DMS79 (cell line): ENCODE measurements around the gene MTNR1B.

ENCODE experiments used
- DNase-seq: peaks from one replicate; lab custom pipeline; 2025; lab: John Stamatoyannopoulos, UW

Gene MTNR1B

DNA sequence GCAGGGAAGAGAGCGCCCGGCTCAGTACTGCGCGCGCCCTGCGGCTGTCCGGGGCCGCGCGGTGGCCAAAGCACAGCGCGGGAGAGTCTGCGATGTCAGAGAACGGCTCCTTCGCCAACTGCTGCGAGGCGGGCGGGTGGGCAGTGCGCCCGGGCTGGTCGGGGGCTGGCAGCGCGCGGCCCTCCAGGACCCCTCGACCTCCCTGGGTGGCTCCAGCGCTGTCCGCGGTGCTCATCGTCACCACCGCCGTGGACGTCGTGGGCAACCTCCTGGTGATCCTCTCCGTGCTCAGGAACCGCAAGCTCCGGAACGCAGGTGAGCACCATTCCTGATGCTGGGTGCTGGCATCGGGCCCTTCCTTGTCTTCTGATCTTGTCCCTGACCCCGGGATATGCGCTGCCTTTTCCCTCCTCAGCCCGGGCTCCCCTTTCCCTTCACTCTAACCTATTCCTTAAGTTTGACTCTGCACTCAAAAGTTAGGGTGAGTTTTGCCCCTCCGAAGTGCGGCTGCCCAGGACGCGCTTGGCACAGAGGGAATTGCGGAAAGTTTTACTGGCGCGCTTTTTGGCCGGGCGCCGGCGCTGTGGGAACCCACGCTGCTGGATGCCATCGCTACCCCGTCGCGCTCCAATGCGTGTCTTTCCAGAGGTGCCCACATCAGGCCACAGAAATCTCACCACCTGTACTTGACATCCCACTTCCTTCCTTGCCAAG is at the start of gene MTNR1B:
MTNR1B (plus strand) TSS at position 18 of the 714 bp plus-strand sequence; CDS start at position 93, 75 bp downstream.
- no peak for DNase-seq

DNA sequence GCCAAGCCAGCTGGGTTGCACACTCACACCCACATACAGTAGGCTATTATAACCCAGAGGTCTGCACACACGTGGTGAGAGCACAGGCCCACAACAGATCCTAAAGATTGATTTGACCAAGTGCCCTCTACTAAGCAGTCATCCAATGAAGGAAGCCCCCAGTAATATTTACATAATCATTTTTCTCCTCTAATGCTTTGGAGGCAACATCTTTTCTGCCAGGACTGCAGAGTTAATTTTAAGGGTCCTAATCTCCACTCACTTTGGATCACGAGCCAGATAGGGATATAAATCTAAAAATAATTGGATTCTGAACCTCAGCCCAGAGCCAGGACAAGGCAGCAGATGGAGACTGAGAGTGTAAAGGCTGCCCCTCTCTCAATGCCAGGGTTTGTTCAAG is 49.1 kb upstream of the MTNR1B start:
- DNase-seq, result no peak

GRCh38 chr11:92922731-92923130 is 46.7 kb upstream of the MTNR1B start:
- no peak for DNase-seq

DNA sequence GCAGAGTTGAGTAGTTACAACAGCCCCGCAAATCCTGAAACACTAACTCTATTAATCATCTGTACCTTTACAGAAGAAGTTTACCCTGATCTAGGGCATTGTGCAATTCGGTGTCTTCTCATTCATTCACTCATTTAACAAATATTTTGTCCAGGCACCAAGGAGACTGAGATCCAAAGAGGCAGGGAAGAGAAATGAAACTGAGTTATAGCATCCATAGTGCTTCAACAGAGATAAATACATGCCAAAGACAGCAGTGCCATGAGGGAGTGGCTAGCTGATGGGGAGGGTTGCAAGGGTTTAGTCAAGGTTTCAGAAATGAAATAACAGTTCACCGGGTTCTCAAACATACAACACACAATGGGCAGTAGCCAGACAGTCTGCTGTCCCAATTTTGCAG is 40.2 kb upstream of the MTNR1B start:
- no peak for DNase-seq

DNA sequence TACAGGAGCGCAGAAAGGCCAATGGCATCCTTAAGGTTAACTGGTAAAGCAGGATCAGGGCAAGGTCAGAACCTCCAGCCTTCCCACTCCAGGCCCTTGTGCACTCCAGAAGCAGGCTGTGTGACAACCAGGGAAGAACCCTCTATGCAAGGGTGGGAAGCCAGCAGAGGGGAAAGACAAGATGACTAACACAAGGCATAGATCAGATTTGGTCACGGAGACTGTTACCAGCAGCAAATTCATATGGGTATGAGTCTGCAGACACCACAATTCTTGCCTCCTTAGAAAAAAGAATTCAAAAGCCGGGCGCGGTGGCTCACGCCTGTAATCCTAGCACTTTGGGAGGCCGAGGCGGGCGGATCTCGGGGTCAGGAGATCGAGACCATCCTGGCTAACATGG is 39.8 kb upstream of the MTNR1B start:
- DNase-seq, result no peak

DNA sequence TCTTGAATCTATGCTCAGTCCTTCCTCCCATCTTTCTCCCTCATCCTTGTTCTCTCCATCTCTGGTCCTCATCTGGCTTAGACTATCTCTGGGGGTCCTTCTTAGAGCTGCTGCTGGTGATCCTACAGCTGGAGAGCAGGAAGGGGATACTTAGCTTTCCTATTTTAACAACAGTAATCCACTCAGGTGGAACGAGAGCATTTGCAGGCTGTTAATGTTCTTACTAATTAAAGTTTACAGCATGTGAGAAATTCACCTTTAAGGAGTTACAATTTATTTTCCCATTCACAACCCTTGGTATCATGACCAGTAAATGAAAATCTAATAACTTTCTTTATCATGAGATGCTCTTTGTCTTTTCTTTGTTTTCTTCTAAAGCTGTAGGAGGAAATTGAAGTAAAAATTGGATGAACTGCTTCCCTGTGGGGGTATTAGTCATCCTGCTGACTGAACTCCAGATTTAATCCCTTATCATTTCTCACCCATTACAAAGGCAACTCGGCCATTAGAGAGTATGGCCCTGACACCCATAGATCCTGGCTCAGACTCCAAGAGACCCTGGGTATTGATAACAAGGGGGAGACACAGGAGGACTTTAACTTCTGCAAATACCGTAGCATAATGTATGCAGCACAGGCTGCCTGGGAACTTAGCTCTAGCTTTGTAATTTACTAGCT is 37.6 kb upstream of the MTNR1B start:
- no peak for DNase-seq

DNA sequence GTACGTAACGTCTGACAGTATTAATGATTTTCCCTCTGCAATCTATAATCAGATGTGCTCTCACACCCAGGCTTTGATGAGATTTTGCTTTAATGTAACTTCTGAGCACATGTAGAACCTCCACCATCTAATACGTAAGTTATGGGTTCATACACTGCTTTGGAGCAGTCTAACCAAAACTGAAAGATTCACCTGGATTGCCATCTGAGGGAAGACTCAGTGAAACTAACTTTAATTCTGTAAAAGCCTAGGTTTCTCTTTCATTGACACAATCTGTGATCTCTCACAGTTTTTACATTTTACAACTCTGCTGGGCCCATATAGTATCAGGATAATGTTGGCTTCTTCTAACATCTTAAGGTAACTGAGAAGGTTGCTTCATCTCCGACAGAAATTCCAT is 30.1 kb upstream of the MTNR1B start:
- DNase-seq, result no peak

GRCh38 chr11:92941676-92942571 is 27.5 kb upstream of the MTNR1B start:
- no peak for DNase-seq

DNA sequence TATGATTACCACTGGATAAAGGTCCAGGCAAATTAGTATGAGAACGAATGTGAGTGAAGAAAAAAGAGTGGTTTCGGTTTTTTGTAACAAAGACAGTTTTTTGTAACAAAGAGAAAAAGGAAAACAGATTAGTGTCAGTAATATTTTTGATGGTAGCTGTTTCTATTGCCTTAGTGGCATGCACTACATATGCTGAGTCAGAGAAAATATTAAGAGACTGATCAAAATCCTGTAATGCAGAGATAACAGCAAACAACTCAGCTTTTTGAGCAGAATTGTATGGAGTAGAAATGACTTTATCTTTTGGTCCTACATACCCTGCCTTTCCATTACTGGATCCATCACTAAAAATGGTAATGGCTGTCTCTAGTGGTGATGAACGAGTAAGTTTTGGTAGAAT is 22.7 kb upstream of the MTNR1B start:
- DNase-seq, result no peak

- no peak for DNase-seq
Observed at GRCh38 chr11:92948116-92948515, 21.3 kb upstream of the MTNR1B start.

DNA sequence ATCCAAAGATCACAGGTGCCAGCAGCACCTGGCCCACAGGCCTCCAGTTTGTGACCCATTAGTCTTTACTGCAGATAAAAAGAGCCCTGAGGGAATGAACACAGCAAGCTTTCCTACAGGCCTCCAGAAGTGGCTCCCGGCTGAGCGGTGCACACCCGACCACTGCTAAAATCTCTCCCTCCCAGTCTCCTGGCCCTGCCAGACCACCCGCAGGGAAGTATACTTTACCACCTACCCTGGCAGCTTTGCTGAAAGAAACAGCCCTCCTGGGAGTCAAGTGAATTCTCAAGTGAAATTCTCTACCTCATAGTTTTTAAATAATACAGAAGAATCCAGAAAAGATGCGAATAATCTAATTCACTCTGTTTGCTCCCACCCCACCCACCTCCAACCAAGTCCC is 15.4 kb upstream of the MTNR1B start:
- DNase-seq, result no peak

DNA sequence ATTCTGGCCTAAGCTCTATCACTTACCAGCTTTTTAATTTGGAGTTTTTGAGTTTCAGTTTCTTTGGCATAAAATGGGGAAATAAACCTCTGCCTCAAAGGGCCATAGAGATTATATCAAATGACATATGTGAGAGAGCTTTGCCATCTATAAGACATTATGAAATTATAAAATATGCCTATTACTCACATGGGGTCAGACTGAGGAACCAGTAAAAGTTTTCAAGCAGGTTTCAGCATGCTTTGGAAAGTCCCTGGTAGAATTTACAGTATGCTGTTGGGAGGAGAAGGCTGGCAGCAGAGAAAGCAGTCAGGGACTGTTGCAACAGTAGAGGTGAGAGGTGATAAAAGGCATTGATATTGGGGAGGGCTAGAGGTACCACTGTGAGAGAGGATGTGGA is 13.6 kb upstream of the MTNR1B start:
- no peak for DNase-seq

DNA sequence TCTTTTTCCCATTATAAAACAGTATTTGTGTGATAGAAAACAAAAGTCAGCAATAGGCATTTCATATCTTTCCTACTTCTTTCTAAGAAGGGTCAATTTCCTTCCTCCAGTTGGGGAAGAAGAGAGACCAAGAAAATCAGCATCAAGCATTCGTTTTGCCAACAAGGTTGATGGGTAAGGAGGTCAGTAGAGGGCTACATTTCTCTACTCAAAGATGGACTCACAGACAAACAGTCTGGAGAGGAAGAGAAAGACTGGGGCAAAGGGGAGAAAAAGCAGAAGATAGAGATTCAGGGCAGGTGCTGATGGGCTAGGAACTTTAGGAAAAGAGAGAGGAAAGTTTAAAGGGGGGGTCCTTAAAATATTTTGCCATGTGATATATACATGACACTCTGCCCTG is 8.6 kb upstream of the MTNR1B start:
- no peak for DNase-seq

DNA sequence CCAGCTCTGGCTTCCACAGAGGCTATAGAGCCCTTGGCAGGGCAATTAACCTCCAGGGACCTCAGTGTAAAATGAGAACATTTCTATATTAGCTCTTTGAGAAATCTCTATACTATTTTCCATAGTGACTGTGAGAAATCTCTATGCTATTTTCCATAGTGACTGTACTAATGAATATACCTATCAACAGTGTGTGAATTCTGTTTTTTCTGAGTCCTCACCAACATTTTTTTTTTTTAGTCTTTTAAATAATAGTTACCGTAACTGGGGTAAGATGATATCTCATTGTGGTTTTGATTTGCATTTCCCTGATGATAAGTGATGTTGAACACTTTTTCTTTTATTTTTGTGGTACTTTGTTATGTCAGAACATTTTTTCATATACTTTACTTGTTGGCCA is 7.0 kb upstream of the MTNR1B start:
- DNase-seq, result no peak

- no peak for DNase-seq
Observed at GRCh38 chr11:92964471-92964870, 5.0 kb upstream of the MTNR1B start.

DNA sequence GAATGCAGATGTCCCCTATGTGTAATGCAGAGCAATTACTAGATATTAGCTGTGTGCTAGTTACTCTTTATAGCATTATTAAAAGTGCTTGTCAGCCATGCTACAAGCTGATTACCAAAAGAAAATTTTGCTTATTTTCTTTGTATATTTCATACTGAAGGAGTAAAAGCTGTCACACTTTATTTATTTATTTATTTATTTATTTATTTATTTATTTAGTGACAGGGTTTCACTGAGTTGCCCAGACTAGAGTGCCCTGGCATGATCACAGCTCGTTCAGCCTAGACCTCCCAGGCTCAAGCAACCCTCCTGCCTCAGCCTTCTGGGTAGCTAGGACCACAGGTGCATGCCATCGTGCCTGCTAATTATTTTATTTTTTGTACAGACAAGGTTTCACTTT is 4.3 kb upstream of the MTNR1B start:
- no peak for DNase-seq

GRCh38 chr11:92967178-92967577 is 2.3 kb upstream of the MTNR1B start:
- DNase-seq, result no peak

- DNase-seq, result no peak
Observed at GRCh38 chr11:92967867-92968266, 1.6 kb upstream of the MTNR1B start.

DNA sequence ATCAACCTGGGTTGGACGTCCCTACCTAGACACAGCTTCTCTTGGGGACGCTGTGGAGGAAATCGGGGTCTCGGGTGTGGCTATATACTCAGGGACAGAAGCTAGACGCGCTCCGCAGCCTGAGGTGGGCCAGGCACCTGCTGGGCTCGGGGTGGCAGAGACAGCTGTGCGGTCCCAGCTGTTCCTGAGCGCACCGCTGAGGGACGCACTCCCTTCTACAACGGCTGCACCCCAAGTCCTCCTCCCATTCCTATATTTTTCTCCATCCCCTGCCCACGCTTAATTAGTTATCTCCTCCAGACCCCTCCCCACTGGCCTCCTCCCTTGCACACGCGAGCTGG is 188 bp upstream of the MTNR1B start:
- no peak for DNase-seq

- no peak for DNase-seq
Observed at GRCh38 chr11:92972248-92972647, 2.8 kb downstream of the MTNR1B start.

- DNase-seq, result no peak
Observed at GRCh38 chr11:92975285-92975684, 5.8 kb downstream of the MTNR1B start.

DNA sequence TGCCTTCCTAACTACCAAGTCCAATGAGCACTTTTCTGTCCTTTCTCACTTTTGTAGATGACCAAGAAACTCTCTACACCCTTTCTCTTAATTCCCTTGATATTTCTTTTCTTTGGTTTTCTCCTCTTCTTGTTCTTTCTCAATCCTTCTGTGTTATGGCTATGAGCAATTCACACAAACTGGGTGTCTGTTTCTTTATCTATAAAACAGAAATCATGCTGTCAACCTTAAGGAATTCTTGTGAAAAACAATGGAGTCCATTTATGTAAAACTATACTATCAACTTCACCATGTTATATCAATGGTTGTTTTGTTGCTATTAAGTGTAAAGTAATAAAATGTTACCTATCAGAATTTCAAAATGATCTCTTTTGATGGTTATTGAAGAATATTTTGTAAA is 7.2 kb downstream of the MTNR1B start:
- DNase-seq, result no peak

DNA sequence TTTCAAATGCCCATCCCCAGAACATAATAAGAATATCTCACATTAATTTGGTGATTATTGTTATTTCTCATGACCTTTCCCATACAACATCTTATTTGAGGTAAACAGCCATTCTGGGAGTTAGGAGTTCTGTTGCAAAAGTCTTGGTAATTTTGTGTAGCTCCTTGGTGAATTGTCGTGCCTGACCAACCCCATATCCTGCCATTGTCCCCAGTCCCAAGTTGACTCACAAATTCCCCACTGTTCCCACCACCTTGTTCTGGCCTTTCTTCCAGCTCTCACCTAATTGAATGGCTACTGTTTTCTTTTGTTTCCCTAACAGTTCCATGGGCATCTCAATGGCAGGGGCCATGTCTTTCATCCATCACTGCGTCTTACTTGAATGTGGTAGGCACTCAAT is 8.0 kb downstream of the MTNR1B start:
- DNase-seq, result no peak
